Urinary bladder (tissue), 2 donors: ENCODE data around the gene RASD2. TPM values are rescaled to one million over a fixed set of nuclear protein-coding genes. Genes with fewer than 3 reads are reported as not detected.

Experiments used
- polyA plus RNA-seq: library from polyadenylated mRNA; stranded (reverse); fragments of 200-250 nt; gene quantifications from one replicate; pipeline ENCODE4 v1.2.3, GENCODE V29; 2013
- total RNA-seq: library from RNA; depleted of rRNA; stranded (reverse); fragments of >200 nt; gene quantifications from one replicate; pipeline ENCODE4 v1.2.3, GENCODE V29; 2014
- donor health status: healthy.

RASD2 gene
- total and polyA plus RNA-seq, 2 donors, result 0.42 to 7.9 TPM

Other genes starting within 250 kb of the RASD2 start
- 15.0 TPM for gene TOM1, start 240.9 kb upstream of the RASD2 start, total RNA-seq
- 35.3 TPM for gene TOM1, start 240.9 kb upstream of the RASD2 start, polyA plus RNA-seq
- gene HMOX1, start 159.7 kb upstream of the RASD2 start, total RNA-seq, result 9.7 TPM
- gene HMOX1, start 159.7 kb upstream of the RASD2 start, polyA plus RNA-seq, result 11.3 TPM
- gene MCM5, start 140.7 kb upstream of the RASD2 start, total RNA-seq, result 24.7 TPM
- gene MCM5, start 140.7 kb upstream of the RASD2 start, polyA plus RNA-seq, result 22.2 TPM
- gene MB, start 76.5 kb downstream of the RASD2 start, total RNA-seq, result 12.5 TPM
- 0.32 TPM for gene MB, start 76.5 kb downstream of the RASD2 start, polyA plus RNA-seq
- gene APOL6, start 107.6 kb downstream of the RASD2 start, total RNA-seq, result 23.6 TPM
- gene APOL6, start 107.6 kb downstream of the RASD2 start, polyA plus RNA-seq, result 7.0 TPM
- 1.4 TPM for gene APOL5, start 177.0 kb downstream of the RASD2 start, total RNA-seq
- gene APOL5, start 177.0 kb downstream of the RASD2 start, polyA plus RNA-seq, result not detected